T-helper 1 cell treated with Interleukin-12 subunit alpha and Interleukin-12 subunit beta and Interleukin-4 antibody, amounts not matched to agents 30 ng/mL and 1 ng/mL, for 36 hours (primary cell): ENCODE data around the gene NPC1. TPM values are rescaled to one million over a fixed set of nuclear protein-coding genes. Genes with fewer than 3 reads are reported as not detected.
"Not testable (repeated sequence)": the region's sequence is repeated elsewhere in the genome, so short reads cannot be mapped to it uniquely, and the experiment has no call there.

Source experiments
- intact Hi-C: fragments of 100-400 bp; cut with micrococcal nuclease; formaldehyde crosslinking; loops from one replicate; pipeline ENCODE4 v1.15.1; 2024
- total RNA-seq: library from RNA; stranded (reverse); gene quantifications from 2 replicates; pipeline ENCODE4 v1.2.3, GENCODE V29; 2022

The NPC1 gene
- total RNA-seq, 1 donor from 2014 or later: 47.6 TPM

- intact Hi-C loops: no loop called here
These were observed 59.7 kb downstream of the NPC1 start for GRCh38 chr18:23526501-23527063.

- intact Hi-C loops: no loop called here
These were observed 62.0 kb downstream of the NPC1 start for GRCh38 chr18:23524213-23524707.

GRCh38 chr18:23523429-23524212 lies 62.7 kb downstream of the NPC1 start:
- intact Hi-C loops: no loop called here

- intact Hi-C loops: no loop called here
These were observed 64.4 kb downstream of the NPC1 start for GRCh38 chr18:23521907-23522306.

GRCh38 chr18:23521271-23521670 lies 65.0 kb downstream of the NPC1 start:
- intact Hi-C loops: no loop called here

GRCh38 chr18:23519734-23520133 lies 66.6 kb downstream of the NPC1 start:
- intact Hi-C loops: no loop called here

GRCh38 chr18:23515911-23516546 lies 70.3 kb downstream of the NPC1 start:
- intact Hi-C loops: loop anchor here (1.0 kb wide), 6 partner anchors 13 to 296 kb away; partner anchors contain the start of gene RMC1

- intact Hi-C loops: loop anchor here (1.0 kb wide), 1 partner anchor 8 kb away; no protein-coding TSS in a partner anchor
These were observed 73.7 kb downstream of the NPC1 start for GRCh38 chr18:23512641-23513040.

- intact Hi-C loops: loop anchor here (1.0 kb wide), 1 partner anchor 8 kb away; no protein-coding TSS in a partner anchor
These were observed 74.1 kb downstream of the NPC1 start for GRCh38 chr18:23512216-23512615.

GRCh38 chr18:23510923-23511322 lies 75.4 kb downstream of the NPC1 start:
- intact Hi-C loops: not testable (repeated sequence)

GRCh38 chr18:23506393-23506792 lies 79.9 kb downstream of the NPC1 start:
- intact Hi-C loops: no loop called here

- intact Hi-C loops: loop anchor here (1.0 to 5.0 kb wide), 2 partner anchors 8 to 633 kb away; partner anchors contain the start of gene CABYR
These were observed 81.6 kb downstream of the NPC1 start for GRCh38 chr18:23504720-23505119.

- intact Hi-C loops: loop anchor here (1.0 to 5.0 kb wide), 12 partner anchors 8 to 633 kb away; partner anchors contain the start of genes CABYR, NPC1, RBBP8 and RIOK3
These were observed 82.4 kb downstream of the NPC1 start for GRCh38 chr18:23503963-23504344.

GRCh38 chr18:23503038-23503962 lies 83.0 kb downstream of the NPC1 start, which contains the start of gene RMC1:
Gene RMC1, plus strand, starts transcription at chr18:23503511. Its CDS starts 108 bp downstream, at chr18:23503619.
- intact Hi-C loops: loop anchor here (1.0 to 5.0 kb wide), 11 partner anchors 13 to 634 kb away; partner anchors contain the start of genes CABYR, NPC1, RBBP8 and RIOK3

- intact Hi-C loops: loop anchor here (1.0 to 5.0 kb wide), 11 partner anchors 14 to 635 kb away; partner anchors contain the start of genes CABYR, NPC1, RBBP8 and RIOK3
These were observed 83.7 kb downstream of the NPC1 start for GRCh38 chr18:23502516-23503037.

GRCh38 chr18:23501626-23502025 lies 84.7 kb downstream of the NPC1 start:
- intact Hi-C loops: loop anchor here (2.0 to 5.0 kb wide), 3 partner anchors 13 to 636 kb away; partner anchors contain the start of gene CABYR

GRCh38 chr18:23499291-23499781 lies 87.0 kb downstream of the NPC1 start:
- intact Hi-C loops: loop anchor here (1.0 to 2.0 kb wide), 7 partner anchors 17 to 619 kb away; partner anchors contain the start of gene RIOK3

- intact Hi-C loops: loop anchor here (1.0 to 2.0 kb wide), 7 partner anchors 17 to 620 kb away; partner anchors contain the start of gene RIOK3
These were observed 87.4 kb downstream of the NPC1 start for GRCh38 chr18:23498877-23499276.

GRCh38 chr18:23498117-23498516 lies 88.2 kb downstream of the NPC1 start:
- intact Hi-C loops: loop anchor here (2.0 kb wide), 1 partner anchor 621 kb away; no protein-coding TSS in a partner anchor
